ENCODE results near the gene TPK1. TPM values are rescaled to one million over a fixed set of nuclear protein-coding genes. Genes with fewer than 3 reads are reported as not detected.
"Not testable (repeated sequence)": the region's sequence is repeated elsewhere in the genome, so short reads cannot be mapped to it uniquely, and the experiment has no call there.

TPK1 gene
- polyA plus RNA-seq, 1 of the 3 experiments (the other 2 are of a cell fraction) = 3.3 TPM

DNA sequence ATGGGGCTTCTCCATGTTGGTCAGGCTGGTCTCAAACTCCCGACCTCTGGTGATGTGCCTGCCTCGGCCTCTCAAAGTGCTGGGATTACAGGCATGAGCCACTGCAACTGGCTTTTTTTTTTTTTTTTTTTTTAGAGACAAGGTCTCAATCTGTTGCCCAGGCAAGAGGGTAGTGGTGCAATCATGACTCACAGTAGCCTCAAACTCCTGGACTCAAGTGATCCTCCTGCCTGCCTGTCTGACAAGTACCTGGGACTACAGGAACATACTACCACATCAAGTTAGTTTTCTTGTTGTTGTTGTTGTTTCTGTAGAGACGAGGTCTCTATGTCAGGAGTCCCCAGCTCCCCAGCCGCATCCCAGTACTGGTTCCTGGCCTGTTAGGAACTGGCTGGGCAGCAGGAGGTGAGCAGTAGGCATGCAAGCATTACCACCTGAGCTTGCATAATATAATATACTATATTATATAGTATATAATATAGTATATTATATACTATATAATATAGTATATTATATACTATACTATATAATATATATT lies 55.7 kb downstream of the TPK1 start:
- Histone ChIP-seq H4K20me1 (ENCODE audit: insufficient read depth) (no peaks in the 10 kb centered on the region), H3K4me3 (ENCODE audit: low read depth in 2 of 2, low read length in 1 of 2) (no peak overlapping the region), H3K4me1 (ENCODE audit: control insufficient read depth in 1 of 2, insufficient read depth in 2 of 2, low read depth in 1 of 2, low read length in 1 of 2) (no peaks in the 10 kb centered on the region), H3K36me3 (replicated peaks in 1 of 2; ENCODE audit: control insufficient read depth in 1 of 2, insufficient read depth in 2 of 2, low read length in 1 of 2) (no peaks in the 10 kb centered on the region), H3K27me3 (ENCODE audit: insufficient read depth) (no peaks in the 10 kb centered on the region), H3K9me3 (no peaks in the 10 kb centered on the region), H3K79me2 (ENCODE audit: insufficient read depth) (no peaks in the 10 kb centered on the region), H3K9me2 (no peaks in the 10 kb centered on the region), H2AFZ (ENCODE audit: low read depth) (no peak overlapping the region), H3K9ac (no peak overlapping the region), H3F3A (replicated peaks; ENCODE audit: insufficient read depth) (no peaks in the 10 kb centered on the region), H3K27ac (ENCODE audit: low read depth in 2 of 2, low read length in 1 of 2) (no peak overlapping the region), H3K4me2 (no peak overlapping the region)
- no peak for DNase-seq
- CTCF ChIA-PET = no interaction called here
- WGBS (ENCODE audit: low lambda C conversion rate) = 34% methylated on average over 4 of the region's 4 CpGs
- POLR2A ChIA-PET = no interaction called here
- no peak for TF ChIP-seq MXI1 (IDR thresholded peaks at IDR 0.05; ENCODE audit: low read depth, low read length)
- TF ChIP-seq, protein P1, sequence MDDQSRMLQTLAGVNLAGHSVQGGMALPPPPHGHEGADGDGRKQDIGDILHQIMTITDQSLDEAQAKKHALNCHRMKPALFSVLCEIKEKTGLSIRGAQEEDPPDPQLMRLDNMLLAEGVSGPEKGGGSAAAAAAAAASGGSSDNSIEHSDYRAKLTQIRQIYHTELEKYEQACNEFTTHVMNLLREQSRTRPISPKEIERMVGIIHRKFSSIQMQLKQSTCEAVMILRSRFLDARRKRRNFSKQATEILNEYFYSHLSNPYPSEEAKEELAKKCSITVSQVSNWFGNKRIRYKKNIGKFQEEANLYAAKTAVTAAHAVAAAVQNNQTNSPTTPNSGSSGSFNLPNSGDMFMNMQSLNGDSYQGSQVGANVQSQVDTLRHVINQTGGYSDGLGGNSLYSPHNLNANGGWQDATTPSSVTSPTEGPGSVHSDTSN (IDR thresholded peaks at IDR 0.05) = no peak
- TF ChIP-seq, protein P2, sequence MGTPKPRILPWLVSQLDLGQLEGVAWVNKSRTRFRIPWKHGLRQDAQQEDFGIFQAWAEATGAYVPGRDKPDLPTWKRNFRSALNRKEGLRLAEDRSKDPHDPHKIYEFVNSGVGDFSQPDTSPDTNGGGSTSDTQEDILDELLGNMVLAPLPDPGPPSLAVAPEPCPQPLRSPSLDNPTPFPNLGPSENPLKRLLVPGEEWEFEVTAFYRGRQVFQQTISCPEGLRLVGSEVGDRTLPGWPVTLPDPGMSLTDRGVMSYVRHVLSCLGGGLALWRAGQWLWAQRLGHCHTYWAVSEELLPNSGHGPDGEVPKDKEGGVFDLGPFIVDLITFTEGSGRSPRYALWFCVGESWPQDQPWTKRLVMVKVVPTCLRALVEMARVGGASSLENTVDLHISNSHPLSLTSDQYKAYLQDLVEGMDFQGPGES (IDR thresholded peaks at IDR 0.05; ENCODE audit: low read depth, low read length) = no peak
- no peak for TF ChIP-seq CHD2 (IDR thresholded peaks at IDR 0.05; ENCODE audit: low read length, partially characterized antibody)
- no peak for TF ChIP-seq EZH2phosphoT487 (IDR thresholded peaks at IDR 0.05; ENCODE audit: borderline replicate concordance, low read depth)
- TF ChIP-seq FOXJ3 (CRISPR knock-in tag; IDR thresholded peaks at IDR 0.05) = no peak
- no peak for TF ChIP-seq TCF12 (IDR thresholded peaks at IDR 0.05)
- TF ChIP-seq RFX5 (IDR thresholded peaks at IDR 0.05; ENCODE audit: low read length) = no peak

DNA sequence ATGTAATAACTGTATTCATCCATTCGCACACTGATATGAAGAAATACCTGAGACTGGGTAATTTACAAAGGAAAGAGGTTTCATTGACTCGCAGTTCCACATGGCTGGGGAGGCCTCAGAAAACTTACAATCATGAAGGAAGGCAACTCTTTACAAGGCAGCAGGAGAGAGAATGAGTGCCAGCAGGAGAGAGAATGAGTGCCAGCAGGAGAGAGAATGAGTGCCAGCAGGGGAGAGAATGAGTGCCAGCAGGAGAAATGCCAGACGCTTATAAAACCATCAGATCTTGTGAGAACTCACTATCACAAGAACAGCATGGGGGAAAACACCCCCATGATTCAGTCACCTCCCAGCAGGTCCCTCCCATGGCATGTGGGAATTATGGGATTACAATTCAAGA lies 58.0 kb downstream of the TPK1 start:
- H3K27me3 ChIP-seq (ENCODE audit: insufficient read depth); H4K20me1 ChIP-seq (ENCODE audit: insufficient read depth); H3K27ac ChIP-seq (ENCODE audit: low read depth in 2 of 2, low read length in 1 of 2); H3K79me2 ChIP-seq (ENCODE audit: insufficient read depth); H3K4me3 ChIP-seq (ENCODE audit: low read depth in 2 of 2, low read length in 1 of 2); H2AFZ ChIP-seq (ENCODE audit: low read depth); H3K4me2 ChIP-seq; H3K4me1 ChIP-seq (ENCODE audit: control insufficient read depth in 1 of 2, insufficient read depth in 2 of 2, low read depth in 1 of 2, low read length in 1 of 2); POLR2A ChIA-PET; H3K36me3 ChIP-seq (replicated peaks in 1 of 2; ENCODE audit: control insufficient read depth in 1 of 2, insufficient read depth in 2 of 2, low read length in 1 of 2); H3K9ac ChIP-seq; DNase-seq; H3K9me2 ChIP-seq; H3F3A ChIP-seq (replicated peaks; ENCODE audit: insufficient read depth); H3K9me3 ChIP-seq: not testable (repeated sequence)
- WGBS (ENCODE audit: low lambda C conversion rate) = 6% methylated on average over 3 of the region's 3 CpGs
- CTCF ChIA-PET = interaction anchor here (0.6 kb wide), 1 partner anchor 9 kb away, joined by 3 read pairs; no protein-coding TSS in a partner anchor
